IMR-90 (cell line): ENCODE results near the gene RHOB. TPM values are rescaled to one million over a fixed set of nuclear protein-coding genes. Genes with fewer than 3 reads are reported as not detected.
A peak's percentile ranks its signal among the peaks of the same experiment; 100 is the strongest.

ENCODE experiments used
- ATAC-seq: fragments of 200-7000 bp; cut with Tn5 transposase; 2 replicates; pipeline ENCODE4 v1.9.1; 2020; ENCODE audit warnings: low read depth, mild to moderate bottlenecking, moderate library complexity
- BruUV-seq: library from RNA; stranded (reverse); fragments of 400-500 nt; replicated peaks from 2 replicates; lab custom pipeline; 2021; lab: Mats Ljungman, UMichigan
- CTCF ChIA-PET: fragments of 300-600 bp; formaldehyde crosslinking; extraction: SDS; loops from one replicate; lab custom pipeline; 2021; ENCODE audit warnings: antibody characterized with exemption; lab: Yijun Ruan, JAX
- POLR2A ChIA-PET: fragments of 300-600 bp; sonication (Branson Sonifier 250); formaldehyde crosslinking; loops from one replicate; lab custom pipeline; 2022; ENCODE audit warnings: antibody characterized with exemption; ENCODE audit not compliant: unreplicated experiment; lab: Charles Lee
- DNase-seq: peaks from one replicate; pipeline ENCODE4 v3.0.0; 2013
- H2AFZ ChIP-seq: replicated peaks from 2 replicates; pipeline ENCODE3; 2013; ENCODE audit warnings: low read length, mild to moderate bottlenecking; ENCODE audit not compliant: poor library complexity
- H2AK5ac ChIP-seq: 2 replicates; pipeline ENCODE4 v1.6.1; 2013; ENCODE audit warnings: low read depth, low read length, inconsistent platforms
- H2AK9ac ChIP-seq: replicated peaks from 2 replicates; pipeline ENCODE3; 2013; ENCODE audit warnings: mild to moderate bottlenecking, low read depth, low read length, moderate library complexity; ENCODE audit not compliant: poor library complexity
- H2BK120ac ChIP-seq: 2 replicates; pipeline ENCODE4 v1.6.1; 2013; ENCODE audit warnings: low read depth, low read length, inconsistent platforms
- H2BK15ac ChIP-seq: 3 replicates; pipeline ENCODE4 v1.6.1; 2013; ENCODE audit warnings: low read depth, low read length, inconsistent platforms
- H2BK20ac ChIP-seq: 2 replicates; pipeline ENCODE4 v1.6.1; 2013; ENCODE audit warnings: low read depth, mild to moderate bottlenecking, inconsistent platforms, low read length, moderate library complexity
- H2BK5ac ChIP-seq: 2 replicates; pipeline ENCODE4 v1.6.1; 2013; ENCODE audit warnings: mild to moderate bottlenecking, low read depth, low read length, inconsistent platforms; ENCODE audit not compliant: poor library complexity, severe bottlenecking
- H3K14ac ChIP-seq: replicated peaks from 2 replicates; pipeline ENCODE4 v1.6.1; 2013; ENCODE audit warnings: low read depth, low read length, inconsistent platforms
- H3K18ac ChIP-seq: 2 replicates; pipeline ENCODE4 v1.6.1; 2013; ENCODE audit warnings: low read depth, low read length, control low read depth
- H3K23ac ChIP-seq: 2 replicates; pipeline ENCODE4 v1.6.1; 2013; ENCODE audit warnings: low read depth, low read length, inconsistent platforms
- H3K27ac ChIP-seq: 2 replicates; pipeline ENCODE4 v1.5.1; 2013; ENCODE audit warnings: mild to moderate bottlenecking, control low read depth, low read length; ENCODE audit not compliant: insufficient read depth
- H3K27me3 ChIP-seq: 2 replicates; pipeline ENCODE4 v1.6.1; 2013; ENCODE audit warnings: low read length; ENCODE audit not compliant: control insufficient read depth, insufficient read depth
- H3K36me3 ChIP-seq: 2 replicates; pipeline ENCODE4 v1.6.1; 2013; ENCODE audit warnings: low read length, mixed read lengths; ENCODE audit not compliant: control insufficient read depth, insufficient read depth
- H3K4ac ChIP-seq: 2 replicates; pipeline ENCODE4 v1.6.1; 2013; ENCODE audit warnings: low read depth, low read length, inconsistent platforms
- H3K4me1 ChIP-seq: 2 replicates; pipeline ENCODE4 v1.6.1; 2013; ENCODE audit warnings: low read length, mixed read lengths; ENCODE audit not compliant: control insufficient read depth, insufficient read depth
- H3K4me2 ChIP-seq: 2 replicates; pipeline ENCODE4 v1.6.1; 2013; ENCODE audit warnings: low read depth, mild to moderate bottlenecking, control low read depth, low read length, moderate library complexity
- H3K4me3 ChIP-seq: 2 replicates; pipeline ENCODE4 v1.5.1; 2013; ENCODE audit warnings: low read depth, mild to moderate bottlenecking, control low read depth, low read length, moderate library complexity; ENCODE audit not compliant: insufficient read depth
- H3K56ac ChIP-seq: 2 replicates; pipeline ENCODE4 v1.6.1; 2013; ENCODE audit warnings: low read length, inconsistent platforms; ENCODE audit not compliant: insufficient read depth; ENCODE audit errors: extremely low read depth
- H3K79me1 ChIP-seq, 2 experiments: 2 replicates each; pipeline ENCODE4 v1.6.1; 2013; ENCODE audit warnings: low read length in 2 of 2, inconsistent platforms in 1 of 2, low read depth in 1 of 2
- H3K9ac ChIP-seq: 2 replicates; pipeline ENCODE4 v1.6.1; 2013; ENCODE audit warnings: low read depth, low read length, control low read depth
- H3K9me1 ChIP-seq: 2 replicates; pipeline ENCODE4 v1.6.1; 2013; ENCODE audit warnings: low read length, inconsistent platforms; ENCODE audit not compliant: insufficient read depth
- H3K9me3 ChIP-seq: 2 replicates; pipeline ENCODE4 v1.6.1; 2013; ENCODE audit warnings: low read length; ENCODE audit not compliant: control insufficient read depth, insufficient read depth
- H4K20me1 ChIP-seq: 2 replicates; pipeline ENCODE4 v1.6.1; 2013; ENCODE audit warnings: low read length, inconsistent platforms; ENCODE audit not compliant: insufficient read depth
- H4K5ac ChIP-seq: 2 replicates; pipeline ENCODE4 v1.6.1; 2013; ENCODE audit warnings: mild to moderate bottlenecking, low read depth, low read length, control low read depth
- H4K8ac ChIP-seq, 2 experiments: 2 replicates each; pipeline ENCODE4 v1.6.1; 2013; ENCODE audit warnings: low read depth in 2 of 2, low read length in 2 of 2, control low read depth in 1 of 2, inconsistent platforms in 1 of 2
- H4K91ac ChIP-seq: 2 replicates; pipeline ENCODE4 v1.6.1; 2013; ENCODE audit warnings: low read depth, low read length, inconsistent platforms; ENCODE audit not compliant: insufficient read depth
- CHD1 ChIP-seq: IDR thresholded peaks from 2 replicates; pipeline ENCODE4 v1.6.1; 2012; ENCODE audit warnings: low read depth, low read length, improper control_type of control experiment
- FOS ChIP-seq: fragments of 150-350 bp; IDR thresholded peaks from 2 replicates; pipeline ENCODE4 v1.6.1; 2016; ENCODE audit warnings: low read depth, low read length
- MAFK ChIP-seq: IDR thresholded peaks from 2 replicates; pipeline ENCODE4 v1.6.1; 2012; ENCODE audit warnings: low read depth, low read length, improper control_type of control experiment
- MAZ ChIP-seq: IDR thresholded peaks from 2 replicates; pipeline ENCODE4 v1.6.1; 2012; ENCODE audit warnings: low read depth, mild to moderate bottlenecking, low read length, improper control_type of control experiment, moderate library complexity, borderline replicate concordance
- POLR2A ChIP-seq: IDR thresholded peaks from 2 replicates; pipeline ENCODE4 v1.6.1; 2012; ENCODE audit warnings: mild to moderate bottlenecking, low read depth, low read length
- RAD21 ChIP-seq: IDR thresholded peaks from 2 replicates; pipeline ENCODE4 v1.6.1; 2012; ENCODE audit warnings: low read length, improper control_type of control experiment
- RCOR1 ChIP-seq: IDR thresholded peaks from 2 replicates; pipeline ENCODE4 v1.6.1; 2012; ENCODE audit warnings: mild to moderate bottlenecking, low read length, improper control_type of control experiment; ENCODE audit not compliant: insufficient replicate concordance
- SMC3 ChIP-seq: fragments of 150-350 bp; IDR thresholded peaks from 2 replicates; pipeline ENCODE4 v1.6.1; 2016; ENCODE audit warnings: low read depth, mild to moderate bottlenecking, antibody characterized with exemption, low read length, moderate library complexity
- WGBS, 2 experiments: methylation state at CpG; one replicate each; pipeline versions ENCODE4 v1.1.5 to v1.1.7; 2013; ENCODE audit warnings: missing lambda C conversion rate in 2 of 2; ENCODE audit not compliant: insufficient read length in 1 of 2; ENCODE audit errors: extremely low coverage in 2 of 2; 5-methylcytosine and 5-hydroxymethylcytosine counted together
- dilution Hi-C: fragments of 300-500 bp; cut with HindIII; formaldehyde crosslinking; loops from one replicate; pipeline ENCODE4 v1.14.3; 2018; ENCODE audit warnings: low sequenced_read_pairs; ENCODE audit not compliant: unreplicated experiment
- in situ Hi-C: fragments of 300-500 bp; cut with MboI; formaldehyde crosslinking; loops from 3 replicates; pipeline ENCODE4 v1.14.3; 2019; ENCODE audit warnings: low sequenced_read_pairs, inconsistent platforms, mixed read lengths
- intact Hi-C: fragments of 100-400 bp; cut with micrococcal nuclease; formaldehyde crosslinking; loops from 2 replicates; pipeline ENCODE4 v1.10.0; 2022
- polyA plus RNA-seq, 3 experiments: library from polyadenylated mRNA; depleted of rRNA; stranded (reverse); fragments of >200 nt; gene quantifications; 2 replicates each; pipeline ENCODE4 v1.2.3, GENCODE V29; 2012; ENCODE audit warnings: low replicate concordance in 1 of 3
- total RNA-seq: library from RNA; depleted of rRNA; stranded (reverse); fragments of >200 nt; gene quantifications from 2 replicates; pipeline ENCODE4 v1.2.3, GENCODE V29; 2012
- TF ChIP-seq, protein P1 (sequence below): conservative IDR thresholded peaks from 2 replicates; pipeline ENCODE4 v1.5.1; 2012; ENCODE audit warnings: mild to moderate bottlenecking, low read depth, low read length, improper control_type of control experiment

Gene RHOB
- total and polyA plus RNA-seq, 2 of the 4 experiments (the other 2 are of a cell fraction), result 112 to 149 TPM

- no peak overlapping the region for H2BK20ac ChIP-seq
- no peak overlapping the region for H2BK5ac ChIP-seq
- CTCF ChIA-PET, result interaction anchor here (0.5 kb wide), 1 partner anchor 80 kb away, joined by 3 read pairs; no protein-coding TSS in a partner anchor
- no peak overlapping the region for H3K4me2 ChIP-seq
- no peak overlapping the region for H2BK15ac ChIP-seq
- H3K9me3 ChIP-seq, result no peaks in the 10 kb centered on the region
- H3K23ac ChIP-seq, result no peak overlapping the region
- peak overlapping the region; percentile 46; the same call in 1 of the 2 replicates for H3K4ac ChIP-seq
- no peak for TF ChIP-seq SMC3
- no peak for TF ChIP-seq CHD1
- no peak for TF ChIP-seq POLR2A
- TF ChIP-seq MAFK, result no peak
- TF ChIP-seq, protein P1, sequence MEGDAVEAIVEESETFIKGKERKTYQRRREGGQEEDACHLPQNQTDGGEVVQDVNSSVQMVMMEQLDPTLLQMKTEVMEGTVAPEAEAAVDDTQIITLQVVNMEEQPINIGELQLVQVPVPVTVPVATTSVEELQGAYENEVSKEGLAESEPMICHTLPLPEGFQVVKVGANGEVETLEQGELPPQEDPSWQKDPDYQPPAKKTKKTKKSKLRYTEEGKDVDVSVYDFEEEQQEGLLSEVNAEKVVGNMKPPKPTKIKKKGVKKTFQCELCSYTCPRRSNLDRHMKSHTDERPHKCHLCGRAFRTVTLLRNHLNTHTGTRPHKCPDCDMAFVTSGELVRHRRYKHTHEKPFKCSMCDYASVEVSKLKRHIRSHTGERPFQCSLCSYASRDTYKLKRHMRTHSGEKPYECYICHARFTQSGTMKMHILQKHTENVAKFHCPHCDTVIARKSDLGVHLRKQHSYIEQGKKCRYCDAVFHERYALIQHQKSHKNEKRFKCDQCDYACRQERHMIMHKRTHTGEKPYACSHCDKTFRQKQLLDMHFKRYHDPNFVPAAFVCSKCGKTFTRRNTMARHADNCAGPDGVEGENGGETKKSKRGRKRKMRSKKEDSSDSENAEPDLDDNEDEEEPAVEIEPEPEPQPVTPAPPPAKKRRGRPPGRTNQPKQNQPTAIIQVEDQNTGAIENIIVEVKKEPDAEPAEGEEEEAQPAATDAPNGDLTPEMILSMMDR, result no peak
- TF ChIP-seq RCOR1, result no peak
- TF ChIP-seq FOS, result no peak
- no peak for TF ChIP-seq MAZ
- no peak for TF ChIP-seq RAD21
- H2BK120ac ChIP-seq, result peak overlapping the region; percentile 47; the same call in 1 of the 2 replicates
- H2AK5ac ChIP-seq, result peak overlapping the region; percentile 77; the same call in 1 of the 2 replicates
- H3K18ac ChIP-seq, result no peak overlapping the region
- 71% methylated on average over 1 of the region's 8 CpGs; no CpG with 5 or more reads in 1 of the 2 experiments for WGBS, 2 experiments
- peak overlapping the region; percentile 4; the same call in 1 of the 2 replicates for H3K27ac ChIP-seq
- no peak overlapping the region for H4K5ac ChIP-seq
- dilution Hi-C loops (no loop called here), intact Hi-C loops (loop anchor here (5.0 kb wide), 1 partner anchor 37 kb away; no protein-coding TSS in a partner anchor), in situ Hi-C loops (no loop called here)
- H3K79me1 ChIP-seq, result no peaks in the 10 kb centered on the region
- H3K4me3 ChIP-seq, result no peak overlapping the region
- ATAC-seq (no peak), DNase-seq (no peak)
- peak overlapping the region; percentile 5 for H2AFZ ChIP-seq
- H4K91ac ChIP-seq, result no peak overlapping the region
- no TSS peak for BruUV-seq
- peaks cover 4% of the 10 kb centered on the region; the same call in 1 of the 2 replicates for H3K27me3 ChIP-seq
- no peak overlapping the region for H2AK9ac ChIP-seq
- POLR2A ChIA-PET, result no interaction called here
- no peaks in the 10 kb centered on the region for H4K20me1 ChIP-seq
- H3K56ac ChIP-seq, result no peak overlapping the region
- H4K8ac ChIP-seq, result no peak overlapping the region
- peaks cover 7% of the 10 kb centered on the region for H3K4me1 ChIP-seq
- no peak overlapping the region for H3K9ac ChIP-seq
- H3K36me3 ChIP-seq, result no peaks in the 10 kb centered on the region
- peak overlapping the region; percentile 34; the same call in 1 of the 2 replicates for H3K14ac ChIP-seq
- H3K9me1 ChIP-seq, result peaks cover 18% of the 10 kb centered on the region
Measured at GRCh38 chr2:20434588-20435294, 12.1 kb upstream of the RHOB start.
